ENCODE measurements around the gene USP9X.

DNA sequence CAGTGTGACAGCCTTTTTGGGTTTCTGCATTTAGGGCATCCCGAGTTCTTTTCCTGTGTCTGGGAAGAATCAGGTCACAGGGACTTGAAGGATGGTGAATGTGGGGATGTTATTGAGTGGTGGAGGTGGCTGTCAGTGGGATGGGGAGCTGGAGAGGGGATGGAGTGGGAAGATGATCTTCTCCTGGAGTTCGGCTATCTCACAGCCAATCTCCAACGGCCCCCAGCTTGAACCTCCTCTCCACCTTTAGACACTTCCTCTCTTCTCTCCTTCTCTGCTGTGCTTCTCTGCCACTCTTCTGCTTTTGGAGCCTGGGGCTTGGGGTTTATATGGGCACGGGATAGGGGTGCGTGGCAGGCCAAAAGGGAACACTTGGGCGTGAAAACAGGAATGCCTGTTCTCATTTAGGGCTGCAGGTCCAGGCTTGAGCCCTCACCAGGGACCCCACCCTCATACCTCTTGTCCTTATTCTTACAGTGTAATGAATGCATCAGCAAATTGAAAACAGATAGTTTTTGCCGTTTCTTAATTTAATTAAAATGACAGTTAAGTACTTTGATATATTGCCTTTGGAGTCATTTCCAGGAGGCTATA lies 37.5 kb downstream of the USP9X start:
- TF ChIP-seq, protein P1, sequence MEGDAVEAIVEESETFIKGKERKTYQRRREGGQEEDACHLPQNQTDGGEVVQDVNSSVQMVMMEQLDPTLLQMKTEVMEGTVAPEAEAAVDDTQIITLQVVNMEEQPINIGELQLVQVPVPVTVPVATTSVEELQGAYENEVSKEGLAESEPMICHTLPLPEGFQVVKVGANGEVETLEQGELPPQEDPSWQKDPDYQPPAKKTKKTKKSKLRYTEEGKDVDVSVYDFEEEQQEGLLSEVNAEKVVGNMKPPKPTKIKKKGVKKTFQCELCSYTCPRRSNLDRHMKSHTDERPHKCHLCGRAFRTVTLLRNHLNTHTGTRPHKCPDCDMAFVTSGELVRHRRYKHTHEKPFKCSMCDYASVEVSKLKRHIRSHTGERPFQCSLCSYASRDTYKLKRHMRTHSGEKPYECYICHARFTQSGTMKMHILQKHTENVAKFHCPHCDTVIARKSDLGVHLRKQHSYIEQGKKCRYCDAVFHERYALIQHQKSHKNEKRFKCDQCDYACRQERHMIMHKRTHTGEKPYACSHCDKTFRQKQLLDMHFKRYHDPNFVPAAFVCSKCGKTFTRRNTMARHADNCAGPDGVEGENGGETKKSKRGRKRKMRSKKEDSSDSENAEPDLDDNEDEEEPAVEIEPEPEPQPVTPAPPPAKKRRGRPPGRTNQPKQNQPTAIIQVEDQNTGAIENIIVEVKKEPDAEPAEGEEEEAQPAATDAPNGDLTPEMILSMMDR (conservative IDR thresholded peaks at IDR 0.05), result no peak
- no peak for TF ChIP-seq ZFX (IDR thresholded peaks at IDR 0.05)
